GM10248 (cell line): ENCODE measurements around the gene MPP2.
"Not testable (repeated sequence)": the region's sequence is repeated elsewhere in the genome, so short reads cannot be mapped to it uniquely, and the experiment has no call there.

Source experiments
- CTCF ChIA-PET: fragments of 300-600 bp; sonication (Branson Sonifier 250); formaldehyde crosslinking; extraction: SDS; loops from one replicate; lab custom pipeline; 2021; ENCODE audit warnings: antibody characterized with exemption; lab: Yijun Ruan, JAX
- POLR2A ChIA-PET: fragments of 350-650 bp; sonication (Branson Sonifier 250); formaldehyde crosslinking; extraction: SDS; loops from one replicate; lab custom pipeline; 2020; ENCODE audit warnings: antibody characterized with exemption; lab: Yijun Ruan, JAX
- DNase-seq: peaks from one replicate; pipeline ENCODE4 v3.0.0; 2012; ENCODE audit errors: extremely low spot score
- CTCF ChIP-seq: IDR thresholded peaks from 2 replicates; pipeline ENCODE4 v1.5.1; 2012; ENCODE audit warnings: mild to moderate bottlenecking, low read depth; ENCODE audit errors: extremely low read depth, missing control alignments, control extremely low read depth

The MPP2 gene

GRCh38 chr17:43932357-43932756, 25.0 kb upstream of the MPP2 start:
- no peak for DNase-seq
- POLR2A ChIA-PET, result no interaction called here
- no peak for TF ChIP-seq CTCF
- CTCF ChIA-PET, result interaction anchor here (5.0 kb wide), 1 partner anchor 11 kb away, joined by 26 read pairs; no protein-coding TSS in a partner anchor

- POLR2A ChIA-PET, result no interaction called here
- no peak for TF ChIP-seq CTCF
- CTCF ChIA-PET, result interaction anchor here (0.8 to 5.0 kb wide), 3 partner anchors 12 to 112 kb away, joined by 3 to 26 read pairs (median 5); no protein-coding TSS in a partner anchor
- DNase-seq, result no peak
Observed at GRCh38 chr17:43931062-43931571, 23.8 kb upstream of the MPP2 start.

GRCh38 chr17:43928609-43929008, 21.3 kb upstream of the MPP2 start:
- TF ChIP-seq CTCF, result no peak
- CTCF ChIA-PET, result interaction anchor here (0.8 to 1.8 kb wide), 4 partner anchors 15 to 66 kb away, joined by 3 to 6 read pairs (median 4); no protein-coding TSS in a partner anchor
- DNase-seq, result no peak
- POLR2A ChIA-PET, result no interaction called here

- CTCF ChIA-PET, result interaction anchor here (1.7 to 1.8 kb wide), 2 partner anchors 16 to 18 kb away, joined by 6 read pairs; no protein-coding TSS in a partner anchor
- POLR2A ChIA-PET, DNase-seq: not testable (repeated sequence)
Observed at GRCh38 chr17:43927929-43928328, 20.6 kb upstream of the MPP2 start.

- CTCF ChIA-PET, result interaction anchor here (1.8 to 5.6 kb wide), 3 partner anchors 15 to 17 kb away, joined by 6 to 50 read pairs (median 36); partner anchors contain the start of gene PPY
- no peak for DNase-seq
- TF ChIP-seq CTCF, result no peak
- POLR2A ChIA-PET, result no interaction called here
Observed at GRCh38 chr17:43927060-43927864, 19.9 kb upstream of the MPP2 start.

GRCh38 chr17:43924558-43924957, 17.2 kb upstream of the MPP2 start:
- POLR2A ChIA-PET, result interaction anchor here (0.6 kb wide), 1 partner anchor 648 kb away, joined by 4 read pairs; no protein-coding TSS in a partner anchor
- CTCF ChIA-PET, result interaction anchor here (0.7 to 5.6 kb wide), 11 partner anchors 9 to 118 kb away, joined by 3 to 50 read pairs (median 6); partner anchors contain the start of gene PPY
- no peak for TF ChIP-seq CTCF
- DNase-seq, result no peak
